ENCODE results near the gene F2RL1. TPM values are rescaled to one million over a fixed set of nuclear protein-coding genes. Genes with fewer than 3 reads are reported as not detected.

Gene F2RL1
- total and polyA plus RNA-seq, 2 of the 8 experiments (the other 6 are each of a cell fraction or from before 2014, with no cell fraction given): 23.2 to 26.6 TPM

GRCh38 chr5:76866503-76866902 is 47.7 kb downstream of the F2RL1 start:
- Histone ChIP-seq H3K23ac (ENCODE audit: insufficient read length) (no peak overlapping the region), H3K27me3 (replicated peaks in 1 of 4; ENCODE audit: control insufficient read depth in 3 of 4, extremely low read depth in 1 of 4, insufficient read depth in 3 of 4, low read length in 3 of 4) (no peaks in the 10 kb centered on the region), H4K8ac (ENCODE audit: extremely low read depth, insufficient read depth, low read length) (no peak overlapping the region), H3K14ac (ENCODE audit: insufficient read length) (no peak overlapping the region), H3K4me2 (ENCODE audit: insufficient read depth in 1 of 2, low read depth in 2 of 2, low read length in 2 of 2) (no peak overlapping the region), H3K4ac (replicated peaks; ENCODE audit: insufficient read length, low read depth, low read length) (no peak overlapping the region), H3K56ac (replicated peaks; ENCODE audit: insufficient read length, low read depth, low read length) (no peak overlapping the region), H4K20me1 (replicated peaks in 1 of 2; ENCODE audit: control insufficient read depth in 1 of 2, insufficient read depth in 2 of 2, low read length in 2 of 2) (no peaks in the 10 kb centered on the region), H2AK5ac (ENCODE audit: low read depth, low read length) (no peak overlapping the region), H2BK120ac (replicated peaks; ENCODE audit: low read depth, low read length) (no peak overlapping the region), H3K79me2 (ENCODE audit: control insufficient read depth in 1 of 2, insufficient read depth in 2 of 2, low read length in 2 of 2) (no peaks in the 10 kb centered on the region), H4K91ac (replicated peaks; ENCODE audit: insufficient read length, low read length) (no peak overlapping the region), H3K36me3 (ENCODE audit: control insufficient read depth in 2 of 4, insufficient read depth in 4 of 4, low read length in 3 of 4) (no peaks in the 10 kb centered on the region), H2BK15ac (ENCODE audit: low read length) (no peak overlapping the region), H3K9ac (replicated peaks in 1 of 4; ENCODE audit: extremely low read depth in 1 of 4, low read depth in 3 of 4, low read length in 3 of 4) (no peak overlapping the region), H2AFZ (ENCODE audit: low read length) (no peak overlapping the region), H3K27ac (ENCODE audit: low read depth, low read length) (no peak overlapping the region), H3K4me3 (ENCODE audit: extremely low read depth in 1 of 4, insufficient read depth in 2 of 4, low read depth in 3 of 4, low read length in 4 of 4) (no peak overlapping the region), H3K4me1 (replicated peaks in 1 of 4; ENCODE audit: control insufficient read depth in 3 of 4, insufficient read depth in 4 of 4, low read length in 3 of 4) (peaks cover 0 to 4% (median 0%) of the 10 kb centered on the region in 4 experiments; a peak in 2 of 7 replicates), H3K9me3 (ENCODE audit: insufficient read depth in 2 of 2, low read depth in 1 of 2, low read length in 1 of 2) (no peaks in the 10 kb centered on the region), H4K5ac (ENCODE audit: insufficient read length, low read depth, low read length) (no peak overlapping the region), H2BK5ac (ENCODE audit: low read depth, low read length) (no peak overlapping the region), H3K18ac (ENCODE audit: extremely low read depth, low read length) (no peak overlapping the region), H2BK12ac (ENCODE audit: low read depth, low read length) (no peak overlapping the region), H3K23me2 (ENCODE audit: low read depth, low read length) (peaks cover 2% of the 10 kb centered on the region; the same call in 1 of the 2 replicates), H2BK20ac (ENCODE audit: low read length) (no peak overlapping the region), H3K79me1 (ENCODE audit: low read depth, low read length) (no peaks in the 10 kb centered on the region)
- 97% methylated on average over 2 of the region's 2 CpGs; no CpG with 5 or more reads in 1 of the 2 experiments for WGBS, 2 experiments (ENCODE audit: extremely low coverage in 1 of 2, insufficient coverage in 1 of 2, insufficient read length in 1 of 2, insufficient replicate concordance in 2 of 2, low coverage in 1 of 2, low lambda C conversion rate in 2 of 2, missing lambda C conversion rate in 1 of 2)
- ChIA-PET POLR2A (ENCODE audit: partially characterized antibody) (interaction anchor here (1.4 to 2.5 kb wide), 2 partner anchors 211 to 221 kb away, joined by 3 to 12 read pairs; no protein-coding TSS in a partner anchor), CTCF (ENCODE audit: partially characterized antibody) (interaction anchor here (0.6 to 5.8 kb wide), 5 partner anchors 97 to 1630 kb away, joined by 3 to 48 read pairs (median 4); no protein-coding TSS in a partner anchor)
- no peak for DNase-seq (ENCODE audit: low read depth in 1 of 2, low spot score in 2 of 2)
- no peak for FAIRE-seq
- no peak for TF ChIP-seq HDAC6 (IDR thresholded peaks at IDR 0.05; ENCODE audit: low read depth, low read length)
- no peak for TF ChIP-seq SP1 (IDR thresholded peaks at IDR 0.05; ENCODE audit: low read depth, low read length)
- TF ChIP-seq CEBPB (IDR thresholded peaks at IDR 0.05; ENCODE audit: low read depth, low read length): no peak
- TF ChIP-seq BACH1 (IDR thresholded peaks at IDR 0.05; ENCODE audit: low read length): no peak
- TF ChIP-seq HDAC2 (IDR thresholded peaks at IDR 0.05; ENCODE audit: borderline replicate concordance in 1 of 2, low read depth in 2 of 2, low read length in 2 of 2): no peak
- no peak for TF ChIP-seq SIX5 (IDR thresholded peaks at IDR 0.05; ENCODE audit: low read depth, low read length)
